GM12891 (cell line): ENCODE results near the gene AGPAT3.

Source experiments
- POLR2A ChIP-seq: IDR thresholded peaks from 2 replicates; pipeline ENCODE4 v1.6.1; 2011; ENCODE audit warnings: low read depth, low read length, control low read depth
- POLR2AphosphoS5 ChIP-seq: IDR thresholded peaks from 2 replicates; pipeline ENCODE4 v1.6.1; 2011; ENCODE audit warnings: low read depth, low read length, control low read depth

- no peak for TF ChIP-seq POLR2A
- TF ChIP-seq POLR2AphosphoS5, result no peak
Measured at GRCh38 chr21:43971992-43972255, 106.9 kb downstream of the AGPAT3 start.
